ENCODE measurements around the gene CFDP1. TPM values are rescaled to one million over a fixed set of nuclear protein-coding genes. Genes with fewer than 3 reads are reported as not detected.
A peak's percentile ranks its signal among the peaks of the same experiment; 100 is the strongest.

The CFDP1 gene
- total and polyA plus RNA-seq, 4 donors, result 44.8 to 105 (median 64.1) TPM

DNA sequence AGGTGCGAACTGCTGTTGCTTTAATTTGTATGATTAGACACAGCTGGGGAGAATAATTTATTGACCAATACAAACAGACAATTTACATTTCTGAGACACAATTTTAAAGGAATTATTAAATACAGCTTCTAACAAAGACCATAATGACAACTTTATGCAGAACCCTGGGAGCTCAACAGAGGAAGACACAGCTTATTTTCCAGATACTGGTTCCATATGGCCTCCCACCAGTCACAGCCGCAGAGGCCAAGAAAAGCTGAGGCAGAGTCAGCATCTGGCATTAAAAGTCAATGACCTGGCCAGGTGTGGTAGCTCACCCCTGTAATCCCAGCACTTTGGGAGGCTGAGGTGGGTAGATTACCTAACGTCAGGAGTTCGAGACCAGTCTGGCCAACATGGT, 115.8 kb downstream of the CFDP1 start:
- H3K9me3 ChIP-seq (ENCODE audit: control insufficient read depth in 4 of 4, insufficient read depth in 3 of 4, low read length in 3 of 4), result no peaks in the 10 kb centered on the region
- no peaks in the 10 kb centered on the region for H3K27me3 ChIP-seq (ENCODE audit: control insufficient read depth in 3 of 3, insufficient read depth in 3 of 3, low read length in 2 of 3)
- H3K4me1 ChIP-seq (ENCODE audit: control insufficient read depth in 5 of 5, insufficient read depth in 5 of 5, low read length in 5 of 5), result peaks cover 4 to 8% (median 5%) of the 10 kb centered on the region in 5 donors
- H3K4me3 ChIP-seq, result no peak overlapping the region
- peak overlapping the region in 1 of 2 donors; percentile 20 for H3K27ac ChIP-seq (ENCODE audit: low read depth in 1 of 2, low read length in 1 of 2)
- WGBS, 2 donors, result 88 to 95% methylated on average over 4 of the region's 4 CpGs
- DNase-seq (no peak), ATAC-seq (ENCODE audit: insufficient read depth, low FRiP score) (no peak)
- H3K9ac ChIP-seq (ENCODE audit: insufficient read depth in 1 of 2, low read length in 2 of 2), result no peak overlapping the region
- TF ChIP-seq, protein P1, sequence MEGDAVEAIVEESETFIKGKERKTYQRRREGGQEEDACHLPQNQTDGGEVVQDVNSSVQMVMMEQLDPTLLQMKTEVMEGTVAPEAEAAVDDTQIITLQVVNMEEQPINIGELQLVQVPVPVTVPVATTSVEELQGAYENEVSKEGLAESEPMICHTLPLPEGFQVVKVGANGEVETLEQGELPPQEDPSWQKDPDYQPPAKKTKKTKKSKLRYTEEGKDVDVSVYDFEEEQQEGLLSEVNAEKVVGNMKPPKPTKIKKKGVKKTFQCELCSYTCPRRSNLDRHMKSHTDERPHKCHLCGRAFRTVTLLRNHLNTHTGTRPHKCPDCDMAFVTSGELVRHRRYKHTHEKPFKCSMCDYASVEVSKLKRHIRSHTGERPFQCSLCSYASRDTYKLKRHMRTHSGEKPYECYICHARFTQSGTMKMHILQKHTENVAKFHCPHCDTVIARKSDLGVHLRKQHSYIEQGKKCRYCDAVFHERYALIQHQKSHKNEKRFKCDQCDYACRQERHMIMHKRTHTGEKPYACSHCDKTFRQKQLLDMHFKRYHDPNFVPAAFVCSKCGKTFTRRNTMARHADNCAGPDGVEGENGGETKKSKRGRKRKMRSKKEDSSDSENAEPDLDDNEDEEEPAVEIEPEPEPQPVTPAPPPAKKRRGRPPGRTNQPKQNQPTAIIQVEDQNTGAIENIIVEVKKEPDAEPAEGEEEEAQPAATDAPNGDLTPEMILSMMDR (IDR thresholded peaks at IDR 0.05; ENCODE audit: control extremely low read depth, extremely low read depth), result no peak
- H3K36me3 ChIP-seq (ENCODE audit: control insufficient read depth in 4 of 4, insufficient read depth in 4 of 4, low read length in 4 of 4), result peaks cover 0 to 3% (median 2%) of the 10 kb centered on the region in 4 donors

DNA sequence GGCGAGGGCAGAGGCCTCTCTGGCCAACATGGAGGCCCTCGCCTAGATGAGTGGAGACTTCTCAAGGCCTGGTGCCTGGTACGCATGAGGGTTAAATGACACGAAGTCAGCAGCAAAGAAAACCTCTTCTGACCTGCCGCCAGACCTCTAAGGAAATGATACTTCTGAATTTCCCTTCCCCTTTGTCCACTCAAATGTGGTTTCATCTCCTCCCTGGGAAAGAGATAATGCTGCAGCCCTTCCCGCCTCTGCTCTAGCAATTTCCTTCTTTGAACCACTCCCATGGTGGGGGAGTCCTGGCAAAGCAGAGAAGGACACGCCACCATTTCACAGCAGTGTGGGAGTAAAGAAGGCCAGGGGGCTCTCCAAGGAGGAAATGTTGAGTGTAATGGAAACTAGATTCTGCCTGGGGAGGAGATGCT, 116.2 kb downstream of the CFDP1 start:
- H3K9me3 ChIP-seq (ENCODE audit: control insufficient read depth in 4 of 4, insufficient read depth in 3 of 4, low read length in 3 of 4), result no peaks in the 10 kb centered on the region
- peak overlapping the region in 1 of 2 donors; percentile 20 for H3K27ac ChIP-seq (ENCODE audit: low read depth in 1 of 2, low read length in 1 of 2)
- no peaks in the 10 kb centered on the region for H3K27me3 ChIP-seq (ENCODE audit: control insufficient read depth in 3 of 3, insufficient read depth in 3 of 3, low read length in 2 of 3)
- DNase-seq (peak in 1 of 3 donors; percentile 44), ATAC-seq (ENCODE audit: insufficient read depth, low FRiP score) (peak; percentile 41)
- 58 to 59% methylated on average over 7 of the region's 7 CpGs for WGBS, 2 donors
- no peak overlapping the region for H3K4me3 ChIP-seq
- TF ChIP-seq, protein P1 (IDR thresholded peaks at IDR 0.05; ENCODE audit: control extremely low read depth, extremely low read depth), result no peak
- H3K36me3 ChIP-seq (ENCODE audit: control insufficient read depth in 4 of 4, insufficient read depth in 4 of 4, low read length in 4 of 4), result peaks cover 0 to 3% (median 2%) of the 10 kb centered on the region in 4 donors
- peaks cover 4 to 8% (median 5%) of the 10 kb centered on the region in 5 donors for H3K4me1 ChIP-seq (ENCODE audit: control insufficient read depth in 5 of 5, insufficient read depth in 5 of 5, low read length in 5 of 5)
- H3K9ac ChIP-seq (ENCODE audit: insufficient read depth in 1 of 2, low read length in 2 of 2), result no peak overlapping the region

DNA sequence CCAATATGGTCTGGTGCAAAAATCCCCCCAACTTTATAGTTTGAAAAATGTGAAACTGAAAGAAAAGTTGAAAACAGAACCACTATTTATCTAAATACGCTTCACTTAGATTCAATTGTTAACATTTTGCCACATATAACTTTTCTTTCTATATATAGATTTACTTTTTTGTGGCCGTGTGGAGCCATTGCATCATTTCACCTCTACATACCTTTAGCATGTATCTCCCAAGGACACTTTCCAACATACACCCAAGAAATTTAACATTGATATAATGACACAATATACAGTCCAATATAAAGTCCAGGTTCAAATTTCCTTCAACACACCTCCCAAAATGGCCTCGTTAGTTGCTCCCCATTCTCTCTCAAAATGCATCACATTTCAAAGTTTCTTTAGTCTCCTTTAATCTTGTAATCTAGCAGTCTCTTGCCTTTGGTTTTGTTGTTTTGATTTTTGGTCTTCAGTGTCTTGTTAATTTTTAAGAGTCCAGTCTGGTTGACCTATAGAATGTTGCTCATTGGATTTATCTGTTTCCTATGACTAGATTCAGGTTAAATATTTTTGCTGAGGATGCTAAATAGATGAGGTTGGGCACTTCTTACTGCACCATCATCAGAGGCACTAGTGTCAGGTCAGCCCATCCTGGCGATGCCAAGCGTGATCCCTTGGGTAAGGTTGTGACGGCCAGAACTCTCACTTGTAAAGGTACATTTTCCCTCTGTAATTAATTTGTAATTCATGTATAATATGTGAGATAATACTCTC, 117.6 kb downstream of the CFDP1 start:
- H3K4me3 ChIP-seq, result no peak overlapping the region
- H3K27me3 ChIP-seq (ENCODE audit: control insufficient read depth in 3 of 3, insufficient read depth in 3 of 3, low read length in 2 of 3), result no peaks in the 10 kb centered on the region
- no peak overlapping the region for H3K27ac ChIP-seq (ENCODE audit: low read depth in 1 of 2, low read length in 1 of 2)
- 97 to 98% methylated on average over 6 of the region's 6 CpGs for WGBS, 2 donors
- TF ChIP-seq, protein P1 (IDR thresholded peaks at IDR 0.05; ENCODE audit: control extremely low read depth, extremely low read depth), result no peak
- H3K9me3 ChIP-seq (ENCODE audit: control insufficient read depth in 4 of 4, insufficient read depth in 3 of 4, low read length in 3 of 4), result no peaks in the 10 kb centered on the region
- DNase-seq (no peak), ATAC-seq (ENCODE audit: insufficient read depth, low FRiP score) (no peak)
- H3K36me3 ChIP-seq (ENCODE audit: control insufficient read depth in 4 of 4, insufficient read depth in 4 of 4, low read length in 4 of 4), result peaks cover 0 to 3% (median 2%) of the 10 kb centered on the region in 4 donors
- no peak overlapping the region for H3K9ac ChIP-seq (ENCODE audit: insufficient read depth in 1 of 2, low read length in 2 of 2)
- H3K4me1 ChIP-seq (ENCODE audit: control insufficient read depth in 5 of 5, insufficient read depth in 5 of 5, low read length in 5 of 5), result peaks cover 4 to 8% (median 5%) of the 10 kb centered on the region in 5 donors
